ENCODE data around the gene ANKAR.

The ANKAR gene

DNA sequence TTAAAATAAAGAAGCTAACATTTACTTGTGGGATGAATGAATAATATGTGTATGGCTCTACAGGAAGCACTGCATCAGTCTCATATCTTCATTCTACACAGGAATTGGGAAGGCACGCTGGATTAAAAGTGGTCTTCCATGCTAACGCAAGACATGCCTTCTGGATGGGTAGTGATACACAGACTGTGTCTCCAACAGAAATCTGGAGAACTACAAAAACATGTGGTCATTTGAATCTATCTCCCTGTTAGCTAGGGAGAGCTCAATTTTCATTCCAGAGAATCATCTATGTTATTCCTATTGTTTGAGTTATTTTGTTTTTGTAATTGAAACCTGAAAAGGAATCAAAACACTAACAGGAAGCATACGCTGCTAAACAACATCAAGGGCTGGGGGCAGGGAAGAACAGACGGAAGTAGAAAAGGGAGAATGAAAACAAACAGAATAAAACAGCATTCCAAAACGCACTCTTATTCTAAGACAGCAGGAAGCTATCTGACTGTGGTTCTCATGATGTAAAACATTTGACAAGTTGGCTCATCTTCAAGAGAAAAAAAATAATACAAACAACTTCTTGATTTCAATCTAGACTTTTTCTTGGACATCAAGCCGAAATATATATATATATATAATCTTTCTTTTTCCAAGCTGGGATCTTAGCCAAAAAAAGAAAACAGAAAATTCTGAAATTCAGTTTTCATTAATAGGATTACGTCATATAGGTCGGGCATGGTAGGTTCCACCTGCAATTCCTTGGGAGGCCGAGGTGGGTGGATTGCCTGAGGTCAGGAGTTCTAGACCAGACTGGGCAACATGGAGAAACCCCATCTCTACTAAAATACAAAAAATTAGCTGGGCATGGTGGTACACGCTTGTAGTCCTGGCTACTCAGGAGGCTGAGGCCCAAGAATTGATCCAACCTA, 44.7 kb upstream of the ANKAR start:
- ChIA-PET CTCF (no interaction called here), POLR2A (interaction anchor here (1.2 to 1.4 kb wide), 2 partner anchors 9 to 49 kb away, joined by 3 to 4 read pairs; partner anchors contain the start of gene SLC40A1)
- no peak for TF ChIP-seq SP1 (IDR thresholded peaks at IDR 0.05)
- TF ChIP-seq L3MBTL2 (conservative IDR thresholded peaks at IDR 0.05), result no peak
- TF ChIP-seq LEF1 (IDR thresholded peaks at IDR 0.05; ENCODE audit: borderline replicate concordance), result no peak
- no peak for TF ChIP-seq ZNF384 (IDR thresholded peaks at IDR 0.05)
- no peak for TF ChIP-seq FOXM1 (IDR thresholded peaks at IDR 0.05; ENCODE audit: borderline replicate concordance)
- no peak for DNase-seq (ENCODE audit: extremely low spot score)

DNA sequence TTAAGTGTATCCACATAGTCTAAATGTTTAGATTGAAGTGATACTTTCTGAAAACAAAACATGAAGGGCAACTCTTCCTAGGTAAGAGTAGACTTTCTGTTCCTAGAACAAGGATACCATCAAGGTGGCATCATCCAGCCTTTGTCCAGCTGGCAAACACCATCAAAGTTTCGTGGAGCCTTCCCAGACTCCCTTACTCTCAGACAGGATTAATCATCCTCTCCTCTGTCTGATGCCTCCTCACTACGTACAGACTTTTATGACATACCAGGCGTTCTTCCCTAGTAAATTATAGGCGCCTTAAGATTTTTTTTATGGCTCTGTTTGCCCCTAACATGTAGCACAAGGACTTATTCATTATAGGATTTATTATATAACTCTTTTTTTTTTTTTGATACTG, 42.6 kb upstream of the ANKAR start:
- no peak for TF ChIP-seq LEF1 (IDR thresholded peaks at IDR 0.05; ENCODE audit: borderline replicate concordance)
- no peak for TF ChIP-seq ELF4 (IDR thresholded peaks at IDR 0.05)
- no peak for TF ChIP-seq FOXK2 (IDR thresholded peaks at IDR 0.05)
- no peak for TF ChIP-seq FOXM1 (IDR thresholded peaks at IDR 0.05; ENCODE audit: borderline replicate concordance)
- no peak for DNase-seq (ENCODE audit: extremely low spot score)
- CTCF ChIA-PET, result interaction anchor here (0.6 kb wide), 1 partner anchor 1113 kb away, joined by 4 read pairs; no protein-coding TSS in a partner anchor
- POLR2A ChIA-PET, result no interaction called here

DNA sequence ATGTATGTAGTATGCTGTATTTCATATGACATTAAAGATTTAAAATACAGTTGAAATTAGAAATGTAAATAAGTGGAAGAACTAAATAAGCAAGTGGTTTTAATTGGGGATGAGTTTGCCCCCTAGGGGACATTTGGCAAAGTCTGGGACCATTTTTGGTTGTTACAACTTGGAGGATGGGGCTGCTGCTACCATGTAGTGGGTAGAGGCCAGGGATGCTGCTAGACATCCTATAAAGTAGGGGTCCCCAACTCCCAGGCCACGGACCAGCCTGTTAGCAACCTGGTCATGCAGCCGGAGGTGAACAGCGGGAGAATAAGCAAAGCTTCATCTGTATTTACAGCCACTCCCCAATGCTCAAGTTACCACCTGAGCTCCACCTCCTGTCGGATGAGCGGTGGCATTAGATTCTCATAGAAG, 41.1 kb upstream of the ANKAR start:
- POLR2A ChIA-PET, result no interaction called here
- TF ChIP-seq CTBP1 (IDR thresholded peaks at IDR 0.05; ENCODE audit: borderline replicate concordance), result no peak
- no peak for TF ChIP-seq FOXA1 (IDR thresholded peaks at IDR 0.05)
- no peak for TF ChIP-seq ELF4 (IDR thresholded peaks at IDR 0.05)
- no peak for TF ChIP-seq ZNF384 (IDR thresholded peaks at IDR 0.05)
- no peak for TF ChIP-seq LEF1 (IDR thresholded peaks at IDR 0.05; ENCODE audit: borderline replicate concordance)
- TF ChIP-seq, protein P1, sequence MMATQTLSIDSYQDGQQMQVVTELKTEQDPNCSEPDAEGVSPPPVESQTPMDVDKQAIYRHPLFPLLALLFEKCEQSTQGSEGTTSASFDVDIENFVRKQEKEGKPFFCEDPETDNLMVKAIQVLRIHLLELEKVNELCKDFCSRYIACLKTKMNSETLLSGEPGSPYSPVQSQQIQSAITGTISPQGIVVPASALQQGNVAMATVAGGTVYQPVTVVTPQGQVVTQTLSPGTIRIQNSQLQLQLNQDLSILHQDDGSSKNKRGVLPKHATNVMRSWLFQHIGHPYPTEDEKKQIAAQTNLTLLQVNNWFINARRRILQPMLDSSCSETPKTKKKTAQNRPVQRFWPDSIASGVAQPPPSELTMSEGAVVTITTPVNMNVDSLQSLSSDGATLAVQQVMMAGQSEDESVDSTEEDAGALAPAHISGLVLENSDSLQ (IDR thresholded peaks at IDR 0.05), result no peak
- no peak for TF ChIP-seq BHLHE40 (IDR thresholded peaks at IDR 0.05; ENCODE audit: borderline replicate concordance)
- no peak for TF ChIP-seq SUZ12 (IDR thresholded peaks at IDR 0.05)
- TF ChIP-seq ARNT (IDR thresholded peaks at IDR 0.05), result no peak
- TF ChIP-seq FOXK2 (IDR thresholded peaks at IDR 0.05), result no peak
- TF ChIP-seq HDGF (IDR thresholded peaks at IDR 0.05; ENCODE audit: borderline replicate concordance), result no peak
- TF ChIP-seq TARDBP (IDR thresholded peaks at IDR 0.05), result no peak
- CTCF ChIA-PET, result no interaction called here
- DNase-seq (ENCODE audit: extremely low spot score), result no peak

DNA sequence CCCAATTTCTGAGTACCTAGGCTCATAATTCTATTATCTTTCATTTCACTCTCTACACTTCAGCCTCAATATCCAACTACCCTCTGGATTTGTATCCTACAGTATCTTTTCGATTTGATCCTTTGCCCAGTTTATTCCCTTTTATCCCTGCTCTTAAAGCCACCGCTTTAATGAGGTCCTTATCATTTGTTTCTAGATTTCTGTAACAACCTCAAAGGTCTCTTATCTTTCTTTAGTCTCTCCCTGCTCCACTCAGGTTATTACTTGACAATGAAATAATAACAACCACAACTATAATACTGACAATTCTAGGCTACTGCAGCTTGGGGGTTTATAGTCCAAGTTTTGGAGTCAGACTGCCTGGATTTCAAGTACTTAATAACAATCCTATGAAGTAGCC, 39.1 kb upstream of the ANKAR start:
- DNase-seq (ENCODE audit: extremely low spot score), result no peak
- POLR2A ChIA-PET, result no interaction called here
- no peak for TF ChIP-seq ZNF384 (IDR thresholded peaks at IDR 0.05)
- TF ChIP-seq, protein P1 (IDR thresholded peaks at IDR 0.05), result no peak
- TF ChIP-seq ELF4 (IDR thresholded peaks at IDR 0.05), result no peak
- no peak for TF ChIP-seq NFRKB (IDR thresholded peaks at IDR 0.05)
- no peak for TF ChIP-seq ARNT (IDR thresholded peaks at IDR 0.05)
- TF ChIP-seq SP1 (IDR thresholded peaks at IDR 0.05), result no peak
- no peak for TF ChIP-seq FOXA1 (IDR thresholded peaks at IDR 0.05)
- TF ChIP-seq SUZ12 (IDR thresholded peaks at IDR 0.05), result no peak
- no peak for TF ChIP-seq TARDBP (IDR thresholded peaks at IDR 0.05)
- TF ChIP-seq LEF1 (IDR thresholded peaks at IDR 0.05; ENCODE audit: borderline replicate concordance), result no peak
- TF ChIP-seq L3MBTL2 (conservative IDR thresholded peaks at IDR 0.05), result no peak
- no peak for TF ChIP-seq CTBP1 (IDR thresholded peaks at IDR 0.05; ENCODE audit: borderline replicate concordance)
- TF ChIP-seq BHLHE40 (IDR thresholded peaks at IDR 0.05; ENCODE audit: borderline replicate concordance), result no peak
- CTCF ChIA-PET, result no interaction called here

DNA sequence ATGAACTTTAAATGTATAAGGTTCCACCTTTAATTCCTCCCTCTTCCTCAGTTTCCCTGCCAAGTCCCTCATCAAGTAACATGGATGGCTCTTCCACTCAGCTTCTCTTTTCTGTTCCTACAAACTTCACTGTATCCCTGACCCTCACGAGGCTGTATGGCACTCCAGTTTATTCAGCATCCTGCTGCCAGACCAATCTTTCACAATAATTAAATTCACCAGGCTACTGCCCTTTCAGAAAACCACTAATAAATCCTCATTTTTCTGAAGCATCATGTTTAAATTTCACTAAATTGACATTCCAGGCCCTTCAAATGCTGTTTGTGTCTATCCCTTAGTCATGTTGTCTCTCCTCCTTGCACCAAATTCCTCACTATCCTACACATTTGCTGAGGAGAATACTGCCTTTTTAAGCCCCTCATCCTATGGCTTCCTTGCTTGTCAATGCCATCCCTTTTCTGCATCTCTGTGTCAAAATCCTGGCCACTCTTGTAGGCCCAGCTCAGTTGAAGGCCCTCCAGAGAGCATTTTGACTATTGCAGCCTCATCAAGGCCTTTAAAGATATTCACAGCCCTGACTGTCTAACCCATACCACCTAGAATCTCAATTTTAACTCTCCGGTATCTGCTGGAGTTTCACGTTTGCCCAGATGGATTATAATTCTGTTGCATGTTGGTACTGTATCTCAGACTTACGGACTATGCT, 36.0 kb upstream of the ANKAR start:
- POLR2A ChIA-PET, result no interaction called here
- CTCF ChIA-PET, result no interaction called here
- TF ChIP-seq FOXA1 (IDR thresholded peaks at IDR 0.05) (no peak), FOXM1 (IDR thresholded peaks at IDR 0.05; ENCODE audit: borderline replicate concordance) (no peak), SUZ12 (IDR thresholded peaks at IDR 0.05) (no peak), FOXK2 (IDR thresholded peaks at IDR 0.05) (no peak), NFRKB (IDR thresholded peaks at IDR 0.05) (no peak), BHLHE40 (IDR thresholded peaks at IDR 0.05; ENCODE audit: borderline replicate concordance) (no peak)
- DNase-seq (ENCODE audit: extremely low spot score), result no peak

DNA sequence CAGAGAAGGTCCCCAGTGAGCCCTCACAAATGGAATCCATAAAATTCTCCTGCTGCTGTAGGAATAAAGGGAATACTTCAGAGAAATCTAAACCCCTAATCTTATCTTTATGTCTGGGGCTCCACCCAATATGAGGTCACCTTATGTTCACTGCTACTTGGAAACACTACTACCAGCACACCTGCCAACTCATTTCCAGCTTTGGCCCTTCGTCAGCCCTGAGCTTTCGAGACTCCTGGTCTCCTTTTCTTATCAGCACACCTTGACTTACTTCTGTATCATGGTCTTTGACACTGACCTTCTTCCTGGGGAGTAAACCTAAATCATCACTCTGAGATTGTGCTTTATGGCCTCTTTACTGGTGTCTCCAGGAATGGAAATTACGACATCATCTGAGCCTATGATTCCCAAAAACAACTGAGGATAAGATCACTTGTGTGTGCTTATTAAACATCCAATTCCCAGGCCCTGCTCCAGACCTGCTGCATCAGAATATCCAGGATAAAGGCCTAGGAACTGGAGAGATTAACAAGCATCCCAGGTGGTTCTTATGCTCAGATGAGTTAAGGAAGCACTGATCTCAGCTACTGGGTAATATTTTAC, 35.4 kb upstream of the ANKAR start:
- TF ChIP-seq, protein P1 (IDR thresholded peaks at IDR 0.05), result no peak
- TF ChIP-seq BHLHE40 (IDR thresholded peaks at IDR 0.05; ENCODE audit: borderline replicate concordance) (no peak), LEF1 (IDR thresholded peaks at IDR 0.05; ENCODE audit: borderline replicate concordance) (no peak), ELF4 (IDR thresholded peaks at IDR 0.05) (no peak), TARDBP (IDR thresholded peaks at IDR 0.05) (no peak), SP1 (IDR thresholded peaks at IDR 0.05) (no peak), SUZ12 (IDR thresholded peaks at IDR 0.05) (no peak), ARNT (IDR thresholded peaks at IDR 0.05) (no peak), FOXK2 (IDR thresholded peaks at IDR 0.05) (no peak), FOXM1 (IDR thresholded peaks at IDR 0.05; ENCODE audit: borderline replicate concordance) (no peak), L3MBTL2 (conservative IDR thresholded peaks at IDR 0.05) (no peak), ZNF384 (IDR thresholded peaks at IDR 0.05) (no peak), FOXA1 (IDR thresholded peaks at IDR 0.05) (no peak), CTBP1 (IDR thresholded peaks at IDR 0.05; ENCODE audit: borderline replicate concordance) (no peak)
- DNase-seq (ENCODE audit: extremely low spot score), result no peak
- ChIA-PET CTCF (no interaction called here), POLR2A (no interaction called here)
